Fibroblast of pulmonary artery (primary cell): Measurements from ENCODE around the gene BRIP1.

Source experiments
- DNase-seq: peaks from one replicate; pipeline ENCODE4 v3.0.0-alpha.2; 2010; ENCODE audit warnings: low read depth
- H3K4me3 ChIP-seq: replicated peaks from 2 replicates; pipeline ENCODE4 v1.5.1; 2011; ENCODE audit warnings: low read depth, mild to moderate bottlenecking, control low read depth, low read length, moderate library complexity
- CTCF ChIP-seq: IDR thresholded peaks from 2 replicates; pipeline ENCODE4 v1.5.1; 2011; ENCODE audit warnings: mild to moderate bottlenecking, control low read depth, low read length, inconsistent platforms; ENCODE audit errors: missing control alignments

BRIP1 gene

GRCh38 chr17:61755078-61755477, 108.2 kb downstream of the BRIP1 start:
- DNase-seq, result no peak
- TF ChIP-seq CTCF, result no peak
- H3K4me3 ChIP-seq, result no peak overlapping the region

- DNase-seq, result no peak
- no peak for TF ChIP-seq CTCF
- no peak overlapping the region for H3K4me3 ChIP-seq
These were observed 109.2 kb downstream of the BRIP1 start for GRCh38 chr17:61754124-61754523.

- no peak overlapping the region for H3K4me3 ChIP-seq
- TF ChIP-seq CTCF, result no peak
- DNase-seq, result no peak
These were observed 109.6 kb downstream of the BRIP1 start for GRCh38 chr17:61753696-61754095.

GRCh38 chr17:61750656-61751055, 112.7 kb downstream of the BRIP1 start:
- no peak for TF ChIP-seq CTCF
- H3K4me3 ChIP-seq, result no peak overlapping the region
- DNase-seq, result no peak

- no peak overlapping the region for H3K4me3 ChIP-seq
- TF ChIP-seq CTCF, result no peak
- DNase-seq, result no peak
These were observed 113.4 kb downstream of the BRIP1 start for GRCh38 chr17:61749823-61750404.

GRCh38 chr17:61746248-61746985, 116.9 kb downstream of the BRIP1 start:
- no peak for DNase-seq
- no peak for TF ChIP-seq CTCF
- H3K4me3 ChIP-seq, result no peak overlapping the region

- no peak for DNase-seq
- no peak overlapping the region for H3K4me3 ChIP-seq
- no peak for TF ChIP-seq CTCF
These were observed 118.5 kb downstream of the BRIP1 start for GRCh38 chr17:61744804-61745203.
